ENCODE measurements around the gene NDE1.

The NDE1 gene

DNA sequence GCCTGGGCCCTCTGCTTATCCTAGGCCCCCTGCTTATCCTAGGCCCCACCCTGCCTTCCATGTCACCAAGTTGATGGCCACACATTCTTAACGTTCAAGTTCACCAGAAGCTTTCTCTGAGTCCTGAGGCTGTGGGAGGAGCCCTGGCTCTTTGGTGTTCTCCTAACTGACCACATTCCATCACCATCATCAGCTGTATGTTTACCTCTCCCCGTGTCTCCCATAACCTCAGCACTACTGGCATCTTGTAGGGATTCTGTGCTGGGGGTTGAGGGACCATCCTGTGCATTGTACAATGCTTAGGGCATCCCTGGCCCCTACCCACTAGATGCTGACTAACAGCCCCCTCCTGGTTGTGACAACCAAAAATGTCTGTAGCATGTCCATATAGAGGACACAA is 99.3 kb downstream of the NDE1 start:
- ATAC-seq: no peak
- no peak overlapping the region for H3K27ac Mint-ChIP-seq

DNA sequence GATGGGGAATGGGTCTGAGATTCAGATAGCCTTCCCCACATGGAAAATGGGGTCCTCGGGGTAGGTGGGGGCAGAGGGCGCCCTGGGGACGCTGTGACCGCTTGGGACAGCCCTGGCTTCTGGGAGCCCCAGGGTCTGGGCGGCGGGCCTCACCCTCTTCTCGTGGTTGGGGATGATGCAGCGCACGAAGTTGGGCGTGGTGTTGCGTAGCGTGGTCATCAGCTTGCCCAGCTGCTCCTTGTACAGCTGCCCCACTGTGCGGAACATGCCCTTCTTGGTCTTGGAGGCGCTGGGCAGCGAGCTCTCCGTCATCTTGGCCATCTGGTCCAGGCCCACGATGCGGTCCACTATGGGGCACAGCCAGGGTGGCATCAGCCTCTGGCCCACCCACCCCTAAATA is 99.9 kb downstream of the NDE1 start:
- H3K4me1 Mint-ChIP-seq: no peaks in the 10 kb centered on the region
- DNase-seq (no peak), ATAC-seq (no peak)
- H3K9me3 Mint-ChIP-seq: no peaks in the 10 kb centered on the region
- H3K27ac Mint-ChIP-seq: no peak overlapping the region
- H3K27me3 Mint-ChIP-seq: no peaks in the 10 kb centered on the region
- H3K4me3 Mint-ChIP-seq: no peak overlapping the region

More for the DNA sequence above, 99.3 kb downstream of the NDE1 start:
- Mint-ChIP-seq H3K9me3 (no peaks in the 10 kb centered on the region), H3K4me1 (no peaks in the 10 kb centered on the region), H3K4me3 (no peak overlapping the region), H3K27me3 (no peaks in the 10 kb centered on the region)
- no peak for DNase-seq

DNA sequence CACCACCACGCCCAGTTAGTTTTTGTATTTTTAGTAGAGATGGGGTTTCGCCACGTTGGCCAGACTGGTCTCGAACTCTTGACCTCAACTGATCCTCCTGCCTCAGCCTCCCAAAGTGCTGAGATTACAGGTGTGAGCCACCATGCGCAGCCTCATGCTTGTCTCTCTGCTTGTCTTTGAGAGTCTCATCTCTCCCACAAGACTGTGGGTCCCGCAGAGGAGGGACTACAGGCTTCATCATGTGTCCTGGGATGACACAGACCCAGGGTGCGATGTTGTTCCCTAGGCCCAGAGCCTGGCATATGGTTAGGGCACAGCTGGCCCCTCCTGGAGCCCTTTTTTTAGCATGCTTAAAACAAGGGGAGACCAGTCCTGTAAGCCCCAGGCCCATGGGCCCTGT is 101.9 kb downstream of the NDE1 start:
- no peak for ATAC-seq
- Mint-ChIP-seq H3K4me1 (no peaks in the 10 kb centered on the region), H3K27ac (no peak overlapping the region), H3K4me3 (no peak overlapping the region), H3K9me3 (no peaks in the 10 kb centered on the region), H3K27me3 (no peaks in the 10 kb centered on the region)
- DNase-seq: no peak

GRCh38 chr16:15752717-15753488 is 102.9 kb downstream of the NDE1 start:
- Mint-ChIP-seq H3K9me3 (no peaks in the 10 kb centered on the region), H3K27me3 (peaks cover 7% of the 10 kb centered on the region), H3K27ac (no peak overlapping the region), H3K4me1 (peaks cover 9% of the 10 kb centered on the region), H3K4me3 (no peak overlapping the region)
- no peak for ATAC-seq
- no peak for DNase-seq

DNA sequence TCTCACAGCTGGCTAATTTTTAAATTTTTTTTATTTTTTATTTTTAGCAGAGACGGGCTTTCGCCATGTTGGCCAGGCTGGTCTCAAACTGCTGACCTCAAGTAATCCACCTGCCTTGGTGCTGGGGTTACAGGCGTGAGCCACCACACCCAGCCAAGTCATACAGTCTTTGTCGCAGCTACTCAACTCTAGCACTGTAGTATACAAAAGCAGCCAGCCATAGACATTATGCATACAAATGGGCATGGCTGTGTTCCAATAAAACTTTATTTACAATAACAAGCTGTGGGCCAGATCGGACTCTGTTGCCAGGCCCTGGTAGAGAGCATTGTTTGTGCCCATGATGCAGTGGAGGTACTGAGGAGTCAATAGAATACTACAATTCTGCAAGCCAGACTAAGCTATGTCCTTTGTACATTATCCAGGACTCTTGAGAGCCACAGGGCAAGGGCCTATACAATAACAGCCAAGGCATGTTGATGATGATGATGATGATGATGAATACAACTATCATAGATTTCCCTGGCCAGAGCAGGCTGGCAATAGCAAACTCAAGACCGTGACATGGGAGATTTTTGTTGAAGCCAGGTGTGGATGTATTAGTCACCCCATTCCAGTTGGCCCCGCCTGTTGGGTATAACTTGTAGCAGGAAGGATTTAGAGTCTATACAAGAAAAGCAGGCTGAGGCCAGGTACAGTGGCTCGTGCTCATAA is 104.9 kb downstream of the NDE1 start:
- Mint-ChIP-seq H3K4me1 (peaks cover 11% of the 10 kb centered on the region), H3K27me3 (peaks cover 7% of the 10 kb centered on the region), H3K27ac (no peak overlapping the region), H3K9me3 (no peaks in the 10 kb centered on the region), H3K4me3 (no peak overlapping the region)
- ATAC-seq: no peak
- no peak for DNase-seq

DNA sequence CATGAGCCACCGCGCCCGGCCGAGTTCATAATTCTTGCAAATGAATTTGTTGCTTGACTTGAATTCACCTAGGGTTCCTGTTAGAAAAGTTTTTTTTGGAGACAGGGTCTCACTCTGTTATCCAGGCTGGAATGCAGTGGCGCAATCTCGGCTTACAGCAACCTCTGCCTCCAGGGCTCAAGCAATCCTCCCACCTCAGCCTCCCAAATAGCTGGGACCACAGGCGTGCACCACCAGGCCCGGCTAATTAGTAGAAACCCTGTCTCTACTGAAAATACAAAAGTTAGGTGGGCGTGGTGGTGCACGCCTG is 107.0 kb downstream of the NDE1 start:
- H3K27me3 Mint-ChIP-seq: peaks cover 7% of the 10 kb centered on the region
- H3K27ac Mint-ChIP-seq: no peak overlapping the region
- H3K4me3 Mint-ChIP-seq: no peak overlapping the region
- H3K4me1 Mint-ChIP-seq: peaks cover 11% of the 10 kb centered on the region
- no peaks in the 10 kb centered on the region for H3K9me3 Mint-ChIP-seq
- no peak for ATAC-seq
- no peak for DNase-seq

DNA sequence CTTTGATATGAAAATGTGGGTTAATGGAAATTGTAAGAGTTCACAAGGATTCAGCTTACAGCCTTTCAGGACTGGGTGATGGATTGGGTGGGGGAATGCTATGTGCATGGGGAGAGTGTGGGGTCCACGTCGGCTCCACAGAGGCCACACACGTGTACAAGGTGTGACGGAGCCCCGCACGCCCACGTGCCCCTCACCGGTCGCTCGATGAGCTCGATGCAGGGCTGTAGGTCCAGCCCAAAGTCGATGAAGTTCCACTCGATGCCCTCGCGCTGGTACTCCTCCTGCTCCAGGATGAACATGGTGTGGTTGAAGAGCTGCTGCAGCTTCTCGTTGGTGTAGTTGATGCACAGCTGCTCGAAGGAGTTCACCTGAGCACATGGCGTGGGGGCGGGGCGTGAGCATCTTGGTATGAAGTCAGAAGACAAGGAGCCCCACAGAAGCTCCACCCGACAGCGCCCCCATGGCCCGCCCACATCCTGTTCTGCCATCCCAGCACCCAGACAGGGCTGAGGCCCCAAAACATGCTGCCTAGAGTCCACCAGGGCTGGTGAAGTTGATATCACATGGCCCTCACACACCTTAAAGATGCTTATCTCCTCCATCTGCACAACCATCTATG is 107.7 kb downstream of the NDE1 start:
- DNase-seq: peak in 1 of 2 donors; percentile 17
- no peak overlapping the region for H3K27ac Mint-ChIP-seq
- peaks cover 11% of the 10 kb centered on the region for H3K4me1 Mint-ChIP-seq
- peaks cover 7% of the 10 kb centered on the region for H3K27me3 Mint-ChIP-seq
- ATAC-seq: peak; percentile 42
- no peak overlapping the region for H3K4me3 Mint-ChIP-seq
- H3K9me3 Mint-ChIP-seq: no peaks in the 10 kb centered on the region

- H3K4me3 Mint-ChIP-seq: no peak overlapping the region
- H3K27me3 Mint-ChIP-seq: peaks cover 7% of the 10 kb centered on the region
- DNase-seq (no peak), ATAC-seq (no peak)
- H3K27ac Mint-ChIP-seq: no peak overlapping the region
- peaks cover 11% of the 10 kb centered on the region for H3K4me1 Mint-ChIP-seq
- H3K9me3 Mint-ChIP-seq: no peaks in the 10 kb centered on the region
Observed at GRCh38 chr16:15759070-15759469, 109.0 kb downstream of the NDE1 start.

GRCh38 chr16:15760129-15760528 is 110.1 kb downstream of the NDE1 start:
- peaks cover 11% of the 10 kb centered on the region for H3K4me1 Mint-ChIP-seq
- no peak for ATAC-seq
- no peak overlapping the region for H3K27ac Mint-ChIP-seq
- no peak overlapping the region for H3K4me3 Mint-ChIP-seq
- H3K27me3 Mint-ChIP-seq: peaks cover 7% of the 10 kb centered on the region
- no peaks in the 10 kb centered on the region for H3K9me3 Mint-ChIP-seq
- DNase-seq: no peak

- no peak for ATAC-seq
- Mint-ChIP-seq H3K4me1 (peaks cover 5% of the 10 kb centered on the region), H3K27me3 (no peaks in the 10 kb centered on the region)
Observed at GRCh38 chr16:15764112-15764511, 114.1 kb downstream of the NDE1 start.

GRCh38 chr16:15765116-15765515 is 115.1 kb downstream of the NDE1 start:
- DNase-seq: no peak
- Mint-ChIP-seq H3K4me3 (no peak overlapping the region), H3K9me3 (no peaks in the 10 kb centered on the region), H3K27me3 (no peaks in the 10 kb centered on the region), H3K27ac (no peak overlapping the region), H3K4me1 (peaks cover 5% of the 10 kb centered on the region)
- ATAC-seq: no peak

More at GRCh38 chr16:15764112-15764511, 114.1 kb downstream of the NDE1 start:
- H3K4me3 Mint-ChIP-seq: no peak overlapping the region
- DNase-seq: no peak
- no peaks in the 10 kb centered on the region for H3K9me3 Mint-ChIP-seq
- H3K27ac Mint-ChIP-seq: no peak overlapping the region

GRCh38 chr16:15765880-15766279 is 115.8 kb downstream of the NDE1 start:
- peak; percentile 91 for ATAC-seq

DNA sequence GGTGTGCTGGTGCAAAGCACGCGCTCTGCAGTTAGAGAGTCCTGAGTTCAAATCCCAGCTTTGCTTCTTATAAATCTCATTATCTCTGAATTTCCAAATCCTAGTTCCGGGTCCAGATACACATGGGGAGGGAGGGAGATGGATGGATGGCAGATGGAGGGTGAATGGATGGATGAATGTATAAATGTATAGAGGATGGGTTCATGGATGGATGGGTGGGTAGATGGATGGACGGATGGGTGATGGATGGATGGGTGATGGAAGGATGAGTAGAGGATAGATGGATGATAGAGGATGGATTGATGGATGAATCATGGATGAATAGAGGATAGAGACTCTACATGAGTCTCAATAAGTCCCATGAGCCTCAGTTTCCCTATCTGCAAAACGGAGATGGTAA is 116.9 kb downstream of the NDE1 start:
- H3K27ac Mint-ChIP-seq: no peak overlapping the region
- no peak for DNase-seq
- no peaks in the 10 kb centered on the region for H3K27me3 Mint-ChIP-seq
- peaks cover 5% of the 10 kb centered on the region for H3K4me1 Mint-ChIP-seq
- no peak for ATAC-seq
- no peaks in the 10 kb centered on the region for H3K9me3 Mint-ChIP-seq
- H3K4me3 Mint-ChIP-seq: no peak overlapping the region

More at GRCh38 chr16:15765880-15766279, 115.8 kb downstream of the NDE1 start:
- Mint-ChIP-seq H3K27me3 (no peaks in the 10 kb centered on the region), H3K9me3 (no peaks in the 10 kb centered on the region), H3K27ac (no peak overlapping the region), H3K4me1 (peaks cover 5% of the 10 kb centered on the region), H3K4me3 (no peak overlapping the region)
- DNase-seq: peak; percentile 38 to 47

DNA sequence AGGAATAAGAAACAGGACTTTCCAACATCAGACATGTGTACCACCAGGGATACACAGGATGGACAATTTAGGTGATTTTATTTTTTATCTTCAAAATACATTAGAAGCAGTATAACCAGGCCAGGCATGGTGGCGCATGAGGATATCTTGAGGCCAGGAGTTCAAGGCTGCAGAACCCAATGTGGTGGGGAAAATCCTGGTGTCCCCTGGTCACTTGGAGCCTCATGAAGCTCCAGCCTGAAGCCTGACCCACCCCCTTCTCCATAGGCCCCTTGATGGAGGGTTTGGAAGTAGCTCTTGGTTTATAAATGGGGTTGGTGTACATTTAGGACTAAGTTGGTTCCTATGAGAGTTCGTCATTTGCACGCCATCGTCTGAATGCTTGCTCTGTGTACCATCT is 118.2 kb downstream of the NDE1 start:
- DNase-seq: no peak
- Mint-ChIP-seq H3K27me3 (no peaks in the 10 kb centered on the region), H3K27ac (no peak overlapping the region), H3K4me1 (peaks cover 5% of the 10 kb centered on the region), H3K9me3 (no peaks in the 10 kb centered on the region), H3K4me3 (no peak overlapping the region)
- ATAC-seq: no peak

- no peak for ATAC-seq
- DNase-seq: no peak
- no peaks in the 10 kb centered on the region for H3K9me3 Mint-ChIP-seq
- H3K27me3 Mint-ChIP-seq: no peaks in the 10 kb centered on the region
- H3K27ac Mint-ChIP-seq: no peak overlapping the region
- no peak overlapping the region for H3K4me3 Mint-ChIP-seq
- peaks cover 5% of the 10 kb centered on the region for H3K4me1 Mint-ChIP-seq
Observed at GRCh38 chr16:15769239-15769638, 119.2 kb downstream of the NDE1 start.

GRCh38 chr16:15770107-15770506 is 120.1 kb downstream of the NDE1 start:
- ATAC-seq: no peak
- Mint-ChIP-seq H3K4me1 (peaks cover 5% of the 10 kb centered on the region), H3K4me3 (no peak overlapping the region)

More at GRCh38 chr16:15770107-15770506, 120.1 kb downstream of the NDE1 start:
- H3K27me3 Mint-ChIP-seq: no peaks in the 10 kb centered on the region
- H3K27ac Mint-ChIP-seq: no peak overlapping the region
- no peak for DNase-seq
- no peaks in the 10 kb centered on the region for H3K9me3 Mint-ChIP-seq
